ENCODE measurements around the gene CIB4.

CIB4 gene

DNA sequence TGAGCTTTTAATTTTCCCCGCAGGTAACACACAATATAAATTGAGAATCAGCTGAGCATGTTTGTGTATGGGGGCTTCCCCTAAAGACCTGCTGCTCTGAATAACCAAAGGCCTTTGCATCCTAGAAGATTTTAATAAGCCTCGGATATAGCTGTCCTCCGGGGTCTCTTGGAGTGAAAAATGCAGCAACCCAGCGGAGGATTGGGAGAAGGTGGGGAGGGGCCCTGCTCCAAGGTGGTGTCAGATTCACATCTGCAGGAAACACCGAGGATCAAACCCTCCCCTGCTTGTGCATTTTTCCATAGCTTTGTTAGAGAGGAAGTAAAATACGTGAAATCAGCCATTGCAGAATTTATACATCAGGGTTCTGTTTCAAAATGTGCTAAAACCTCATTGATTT is 100.2 kb downstream of the CIB4 start:
- no peak for DNase-seq

- no peak for DNase-seq
Observed at GRCh38 chr2:26540306-26540705, 100.9 kb downstream of the CIB4 start.

GRCh38 chr2:26537826-26538475 is 103.2 kb downstream of the CIB4 start:
- DNase-seq = no peak

DNA sequence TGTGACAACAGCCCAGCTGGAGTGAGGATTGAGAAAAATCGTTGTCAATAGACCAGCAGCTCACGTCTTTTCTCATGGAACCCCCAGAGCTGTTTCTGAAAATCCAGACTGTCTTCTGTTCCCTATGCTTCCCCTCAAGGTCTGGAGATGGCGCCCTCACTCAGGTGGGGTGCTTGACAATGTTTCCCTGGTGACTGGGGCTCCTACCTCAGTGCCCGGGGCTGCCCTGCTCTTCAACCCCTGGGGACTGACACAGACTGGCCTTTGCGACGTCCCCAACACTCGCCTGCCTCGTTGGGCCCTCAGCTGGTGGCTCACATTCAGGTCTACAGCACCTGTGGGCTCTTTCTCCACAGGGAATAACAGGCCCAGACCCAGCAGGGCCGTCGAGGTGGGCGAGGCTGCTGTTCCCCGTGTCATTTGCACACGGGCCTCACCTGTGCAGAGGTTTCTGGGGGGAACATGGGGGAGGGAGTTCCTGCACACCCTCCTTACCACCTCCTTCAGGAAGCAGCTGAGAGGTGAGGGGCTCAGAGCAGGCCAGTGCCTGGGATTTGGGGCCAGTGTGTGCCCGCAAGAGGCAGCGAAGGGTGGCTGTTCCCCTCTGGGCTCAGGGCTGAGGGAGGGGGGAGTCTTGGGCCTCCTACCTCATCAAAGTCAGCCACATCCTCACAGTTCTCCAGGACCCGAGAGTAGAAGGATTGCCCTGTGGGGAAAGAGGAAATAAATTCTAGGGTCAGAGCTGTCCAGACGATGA is 103.9 kb downstream of the CIB4 start:
- DNase-seq = no peak

DNA sequence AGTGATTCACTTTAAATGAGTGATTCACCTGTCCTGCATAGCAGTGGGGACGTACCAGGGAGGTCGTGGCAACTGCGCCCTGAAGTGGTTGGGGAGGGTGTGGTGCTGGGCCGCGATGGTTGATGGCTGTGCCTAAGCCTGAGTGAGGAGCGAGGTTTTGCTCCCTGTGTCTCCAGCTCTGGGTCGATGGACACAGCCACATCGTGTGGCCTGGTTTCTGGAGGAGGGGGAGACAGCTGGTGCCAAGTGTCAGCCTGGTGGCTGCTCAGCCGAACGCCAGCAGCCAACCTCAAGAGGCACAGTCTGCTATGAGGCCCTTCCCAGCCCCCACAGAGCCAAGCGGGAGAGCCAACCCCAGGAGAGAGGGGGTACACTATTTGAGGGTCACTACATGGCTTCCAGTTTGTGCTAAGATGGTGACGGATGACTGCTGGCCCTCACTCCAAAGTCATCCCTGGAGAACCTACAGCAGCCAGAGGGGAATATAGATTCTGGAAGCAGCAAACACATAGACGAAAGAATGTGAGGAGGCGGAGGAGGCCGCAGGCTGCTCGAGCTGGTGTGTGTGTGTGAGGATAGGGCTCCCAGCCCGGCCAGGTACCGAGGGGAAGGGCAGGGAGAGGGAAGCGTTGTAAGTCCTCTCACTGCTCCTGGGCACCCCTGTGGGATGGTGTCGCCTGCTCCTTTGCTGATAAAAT is 104.6 kb downstream of the CIB4 start:
- no peak for DNase-seq

- DNase-seq = no peak
Observed at GRCh38 chr2:26535663-26536275, 105.4 kb downstream of the CIB4 start.

GRCh38 chr2:26534865-26535662 is 106.1 kb downstream of the CIB4 start:
- no peak for DNase-seq

GRCh38 chr2:26534098-26534864 is 106.9 kb downstream of the CIB4 start:
- no peak for DNase-seq

- no peak for DNase-seq
Observed at GRCh38 chr2:26533661-26534060, 107.5 kb downstream of the CIB4 start.

DNA sequence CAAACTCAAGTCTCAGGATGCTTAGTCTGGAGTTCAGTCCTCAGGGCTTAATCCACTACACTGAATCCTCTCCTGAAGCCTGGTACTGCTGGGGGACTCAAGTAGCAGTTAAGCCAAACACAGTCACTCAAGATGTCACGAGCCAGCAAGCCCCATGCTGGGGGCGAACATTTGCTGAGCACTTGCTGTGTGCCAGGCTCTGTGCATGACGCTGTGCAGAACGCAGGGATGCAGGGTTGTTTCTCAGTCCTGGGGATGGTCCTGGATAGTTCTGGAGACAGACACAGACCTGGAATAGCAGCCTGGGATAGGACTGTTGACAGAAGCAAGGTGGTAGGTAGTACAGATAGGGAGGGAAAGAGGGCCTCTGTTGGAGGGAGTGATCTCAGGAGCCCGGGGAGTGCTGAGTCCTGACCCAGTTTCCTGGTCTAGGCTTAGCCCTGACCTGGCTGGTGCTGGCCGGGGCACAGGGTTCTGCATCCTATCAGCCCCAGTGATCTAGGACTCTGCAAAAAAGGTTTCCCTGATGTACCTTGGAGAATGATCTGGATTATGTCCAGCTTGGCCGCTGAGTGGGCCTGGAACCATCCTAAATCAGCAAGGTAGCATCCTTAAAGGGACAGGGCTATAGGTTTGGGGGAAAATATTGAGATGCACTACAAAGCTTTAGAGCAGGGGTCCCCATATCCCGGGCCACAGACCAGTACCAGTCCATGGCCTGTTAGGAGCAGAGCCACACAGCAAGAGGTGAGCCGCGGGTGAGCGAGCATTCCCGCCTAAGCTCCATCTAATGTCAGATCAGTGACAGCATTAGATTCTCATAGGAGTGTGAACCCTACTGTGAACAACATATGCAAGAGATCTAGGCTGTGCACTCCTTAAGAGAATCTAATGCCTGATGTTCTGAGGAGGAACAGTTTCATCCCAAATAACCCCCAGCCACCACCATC is 108.6 kb downstream of the CIB4 start:
- no peak for DNase-seq
